ENCODE measurements around the gene MST1.
A peak's percentile ranks its signal among the peaks of the same experiment; 100 is the strongest.

The MST1 gene

GRCh38 chr3:49705390-49705960 is 16.2 kb upstream of the MST1 start:
- no peak for TF ChIP-seq CTCF (IDR thresholded peaks at IDR 0.05; ENCODE audit: insufficient read depth, low read length, missing control alignments)
- H3K4me3 ChIP-seq (ENCODE audit: low read depth, low read length): no peak overlapping the region
- DNase-seq (ENCODE audit: low read depth, low spot score): no peak
- POLR2A ChIA-PET: no interaction called here
- CTCF ChIA-PET: interaction anchor here (1.0 to 1.9 kb wide), 3 partner anchors 7 to 134 kb away, joined by 3 to 7 read pairs (median 4); no protein-coding TSS in a partner anchor

- CTCF ChIA-PET: interaction anchor here (1.0 to 7.8 kb wide), 4 partner anchors 9 to 165 kb away, joined by 3 to 74 read pairs (median 50); no protein-coding TSS in a partner anchor
- no peak for DNase-seq (ENCODE audit: low read depth, low spot score)
- no peak overlapping the region for H3K4me3 ChIP-seq (ENCODE audit: low read depth, low read length)
- POLR2A ChIA-PET: no interaction called here
- TF ChIP-seq CTCF (IDR thresholded peaks at IDR 0.05; ENCODE audit: insufficient read depth, low read length, missing control alignments): no peak
These were observed 15.4 kb upstream of the MST1 start for GRCh38 chr3:49704629-49705028.

- no peak for TF ChIP-seq CTCF (IDR thresholded peaks at IDR 0.05; ENCODE audit: insufficient read depth, low read length, missing control alignments)
- ChIA-PET POLR2A (no interaction called here), CTCF (interaction anchor here (0.9 to 7.8 kb wide), 11 partner anchors 9 to 164 kb away, joined by 3 to 74 read pairs (median 4); partner anchors contain the start of genes AMIGO3 and IP6K1)
- DNase-seq (ENCODE audit: low read depth, low spot score): no peak
- no peak overlapping the region for H3K4me3 ChIP-seq (ENCODE audit: low read depth, low read length)
These were observed 14.7 kb upstream of the MST1 start for GRCh38 chr3:49703956-49704355.

- peak; percentile 90 for TF ChIP-seq CTCF (IDR thresholded peaks at IDR 0.05; ENCODE audit: insufficient read depth, low read length, missing control alignments)
- ChIA-PET POLR2A (no interaction called here), CTCF (interaction anchor here (0.9 to 7.8 kb wide), 14 partner anchors 10 to 226 kb away, joined by 3 to 74 read pairs (median 4); partner anchors contain the start of genes AMIGO3 and IP6K1)
- DNase-seq (ENCODE audit: low read depth, low spot score): no peak
- H3K4me3 ChIP-seq (ENCODE audit: low read depth, low read length): no peak overlapping the region
These were observed 14.2 kb upstream of the MST1 start for GRCh38 chr3:49703443-49703927.

GRCh38 chr3:49702672-49703071 is 13.4 kb upstream of the MST1 start:
- ChIA-PET CTCF (interaction anchor here (0.9 to 7.8 kb wide), 13 partner anchors 9 to 227 kb away, joined by 3 to 74 read pairs (median 4); partner anchors contain the start of gene AMIGO3), POLR2A (no interaction called here)
- no peak for DNase-seq (ENCODE audit: low read depth, low spot score)
- H3K4me3 ChIP-seq (ENCODE audit: low read depth, low read length): no peak overlapping the region
- TF ChIP-seq CTCF (IDR thresholded peaks at IDR 0.05; ENCODE audit: insufficient read depth, low read length, missing control alignments): no peak

- no peak for DNase-seq (ENCODE audit: low read depth, low spot score)
- POLR2A ChIA-PET: interaction anchor here (0.6 kb wide), 1 partner anchor 1234 kb away, joined by 3 read pairs; no protein-coding TSS in a partner anchor
- CTCF ChIA-PET: interaction anchor here (0.7 to 7.8 kb wide), 18 partner anchors 9 to 228 kb away, joined by 3 to 74 read pairs (median 4); partner anchors contain the start of genes AMIGO3 and MON1A
These were observed 12.3 kb upstream of the MST1 start for GRCh38 chr3:49701388-49702077.

More at GRCh38 chr3:49701388-49702077, 12.3 kb upstream of the MST1 start:
- no peak overlapping the region for H3K4me3 ChIP-seq (ENCODE audit: low read depth, low read length)
- TF ChIP-seq CTCF (IDR thresholded peaks at IDR 0.05; ENCODE audit: insufficient read depth, low read length, missing control alignments): peak; percentile 64

Data from AG04449 (cell line).